ENCODE results near the gene MRO. TPM values are rescaled to one million over a fixed set of nuclear protein-coding genes. Genes with fewer than 3 reads are reported as not detected.

The MRO gene
- total and polyA plus RNA-seq, 2 donors (not counting 1 experiment from before 2014, with no cell fraction given): under 0.01 to 0.02 TPM

GRCh38 chr18:50793641-50794565 lies 25.9 kb downstream of the MRO start:
- Histone ChIP-seq H3K4me2 (ENCODE audit: extremely low read depth, insufficient read depth, low read length) (no peak overlapping the region), H4K20me1 (ENCODE audit: control insufficient read depth, extremely low read depth, insufficient read depth, low read length) (no peaks in the 10 kb centered on the region), H3K4me1 (ENCODE audit: control insufficient read depth, extremely low read depth, insufficient read depth, low read length) (no peaks in the 10 kb centered on the region), H3K79me2 (ENCODE audit: control insufficient read depth, insufficient read depth, low read length) (no peaks in the 10 kb centered on the region), H3K36me3 (ENCODE audit: control insufficient read depth, insufficient read depth, low read length) (no peaks in the 10 kb centered on the region), H3K27me3 (ENCODE audit: control insufficient read depth, insufficient read depth, low read length) (no peaks in the 10 kb centered on the region), H3K27ac (ENCODE audit: insufficient read depth, low read length) (no peak overlapping the region), H3K4me3 (replicated peaks in 1 of 4; ENCODE audit: control extremely low read depth in 1 of 4, insufficient read depth in 1 of 4, low read depth in 3 of 4, low read length in 4 of 4) (no peak overlapping the region), H3K9ac (ENCODE audit: insufficient read depth, low read length) (no peak overlapping the region), H2AFZ (ENCODE audit: low read length) (no peak overlapping the region), H3K9me3 (ENCODE audit: control insufficient read depth, insufficient read depth, low read depth, low read length) (no peaks in the 10 kb centered on the region)
- DNase-seq (ENCODE audit: low read depth in 2 of 2): no peak
- TF ChIP-seq EZH2 (IDR thresholded peaks at IDR 0.05; ENCODE audit: low read length, missing control alignments) (no peak), CTCF (conservative IDR thresholded peaks at IDR 0.05 in 1 of 2, IDR thresholded peaks at IDR 0.05 in 1 of 2; ENCODE audit: low read depth in 1 of 2, low read length in 2 of 2) (no peak)

DNA sequence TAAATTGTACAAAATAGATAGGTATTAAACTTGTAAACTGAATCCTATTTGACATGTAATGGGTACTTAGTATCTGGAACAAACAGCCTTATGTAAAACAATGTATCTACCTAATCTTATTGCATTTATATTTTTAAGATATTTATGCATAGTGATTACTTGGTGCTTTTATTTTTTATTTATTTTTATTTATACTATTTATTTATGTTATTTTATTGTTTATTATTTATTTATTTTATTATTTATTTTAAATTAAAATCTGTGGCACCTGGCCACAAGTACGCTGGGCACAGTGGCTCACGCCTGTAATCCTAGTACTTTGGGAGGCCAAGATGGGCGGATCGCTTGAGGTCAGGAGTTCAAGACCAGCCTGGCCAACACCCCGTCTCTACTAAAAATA lies 26.9 kb downstream of the MRO start:
- H3K27ac ChIP-seq (ENCODE audit: insufficient read depth, low read length): no peak overlapping the region
- H3K9me3 ChIP-seq (ENCODE audit: control insufficient read depth, insufficient read depth, low read depth, low read length): no peaks in the 10 kb centered on the region
- no peaks in the 10 kb centered on the region for H4K20me1 ChIP-seq (ENCODE audit: control insufficient read depth, extremely low read depth, insufficient read depth, low read length)
- DNase-seq (ENCODE audit: low read depth in 2 of 2): no peak
- H3K36me3 ChIP-seq (ENCODE audit: control insufficient read depth, insufficient read depth, low read length): no peaks in the 10 kb centered on the region
- H3K9ac ChIP-seq (ENCODE audit: insufficient read depth, low read length): no peak overlapping the region
- no peaks in the 10 kb centered on the region for H3K4me1 ChIP-seq (ENCODE audit: control insufficient read depth, extremely low read depth, insufficient read depth, low read length)
- H3K27me3 ChIP-seq (ENCODE audit: control insufficient read depth, insufficient read depth, low read length): no peaks in the 10 kb centered on the region
- no peak overlapping the region for H3K4me3 ChIP-seq (replicated peaks in 1 of 4; ENCODE audit: control extremely low read depth in 1 of 4, insufficient read depth in 1 of 4, low read depth in 3 of 4, low read length in 4 of 4)
- TF ChIP-seq CTCF (conservative IDR thresholded peaks at IDR 0.05 in 1 of 2, IDR thresholded peaks at IDR 0.05 in 1 of 2; ENCODE audit: low read depth in 1 of 2, low read length in 2 of 2) (no peak), EZH2 (IDR thresholded peaks at IDR 0.05; ENCODE audit: low read length, missing control alignments) (no peak)
- no peak overlapping the region for H2AFZ ChIP-seq (ENCODE audit: low read length)
- H3K79me2 ChIP-seq (ENCODE audit: control insufficient read depth, insufficient read depth, low read length): no peaks in the 10 kb centered on the region
- no peak overlapping the region for H3K4me2 ChIP-seq (ENCODE audit: extremely low read depth, insufficient read depth, low read length)

GRCh38 chr18:50791599-50792438 lies 28.0 kb downstream of the MRO start:
- no peak for TF ChIP-seq EZH2 (IDR thresholded peaks at IDR 0.05; ENCODE audit: low read length, missing control alignments)
- TF ChIP-seq CTCF (conservative IDR thresholded peaks at IDR 0.05 in 1 of 2, IDR thresholded peaks at IDR 0.05 in 1 of 2; ENCODE audit: low read depth in 1 of 2, low read length in 2 of 2): no peak
- Histone ChIP-seq H3K9me3 (ENCODE audit: control insufficient read depth, insufficient read depth, low read depth, low read length) (no peaks in the 10 kb centered on the region), H2AFZ (ENCODE audit: low read length) (no peak overlapping the region), H3K27ac (ENCODE audit: insufficient read depth, low read length) (no peak overlapping the region), H3K4me3 (replicated peaks in 1 of 4; ENCODE audit: control extremely low read depth in 1 of 4, insufficient read depth in 1 of 4, low read depth in 3 of 4, low read length in 4 of 4) (no peak overlapping the region), H3K9ac (ENCODE audit: insufficient read depth, low read length) (no peak overlapping the region), H3K4me1 (ENCODE audit: control insufficient read depth, extremely low read depth, insufficient read depth, low read length) (no peaks in the 10 kb centered on the region), H3K4me2 (ENCODE audit: extremely low read depth, insufficient read depth, low read length) (no peak overlapping the region), H4K20me1 (ENCODE audit: control insufficient read depth, extremely low read depth, insufficient read depth, low read length) (no peaks in the 10 kb centered on the region), H3K79me2 (ENCODE audit: control insufficient read depth, insufficient read depth, low read length) (no peaks in the 10 kb centered on the region), H3K27me3 (ENCODE audit: control insufficient read depth, insufficient read depth, low read length) (no peaks in the 10 kb centered on the region), H3K36me3 (ENCODE audit: control insufficient read depth, insufficient read depth, low read length) (no peaks in the 10 kb centered on the region)
- DNase-seq (ENCODE audit: low read depth in 2 of 2): no peak

Data from fibroblast of lung (primary cell).